GM12878 (cell line): Measurements from ENCODE around the gene COX6B2. TPM values are rescaled to one million over a fixed set of nuclear protein-coding genes. Genes with fewer than 3 reads are reported as not detected.

ENCODE experiments used
- ATAC-seq: fragments of 200-7000 bp; cut with Tn5 transposase; 3 replicates; pipeline ENCODE4 v1.9.1; 2020; ENCODE audit warnings: mild to moderate bottlenecking, moderate library complexity
- BruUV-seq: library from RNA; stranded (reverse); fragments of 400-500 nt; replicated peaks from 2 replicates; lab custom pipeline; 2021; lab: Mats Ljungman, UMichigan
- CTCF ChIA-PET: fragments of 300-600 bp; sonication (Branson Sonifier 250); formaldehyde crosslinking; extraction: SDS; loops from one replicate; lab custom pipeline; 2021; ENCODE audit warnings: inconsistent platforms; lab: Yijun Ruan, JAX
- POLR2A ChIA-PET: fragments of 350-600 bp; formaldehyde crosslinking; extraction: SDS; loops from one replicate; lab custom pipeline; 2021; ENCODE audit warnings: inconsistent platforms; lab: Charles Lee
- RAD21 ChIA-PET: fragments of 300-600 bp; sonication (Branson Sonifier 250); formaldehyde crosslinking; loops from one replicate; lab custom pipeline; 2023; ENCODE audit warnings: antibody characterized with exemption; ENCODE audit not compliant: unreplicated experiment; lab: Charles Lee
- SMC1A ChIA-PET: fragments of 300-600 bp; sonication (Branson Sonifier 250); formaldehyde crosslinking; loops from one replicate; lab custom pipeline; 2023; ENCODE audit not compliant: unreplicated experiment, uncharacterized antibody; lab: Charles Lee
- DNase-seq: peaks from one replicate; pipeline ENCODE4 v3.0.0-alpha.2; 2011; ENCODE audit warnings: low read depth, low spot score
- FAIRE-seq: peaks from 3 replicates; lab custom pipeline; 2011; peaks lifted over from hg19 to GRCh38; lab: Jason Lieb, UNC
- H2AFZ ChIP-seq: 2 replicates; pipeline ENCODE4 v1.6.0; 2011; ENCODE audit warnings: low read depth, low read length, control low read depth; ENCODE audit not compliant: control insufficient read depth
- H3K27ac ChIP-seq: 2 replicates; pipeline ENCODE4 v1.5.1; 2011; ENCODE audit warnings: control low read depth; ENCODE audit not compliant: control insufficient read depth, insufficient read depth
- H3K27me3 ChIP-seq, 2 experiments: replicated peaks in 1 of 2; 2 replicates each; pipeline versions ENCODE4 v1.6.0 to v1.6.1; 2011; ENCODE audit warnings: low read length in 1 of 2; ENCODE audit not compliant: control insufficient read depth in 2 of 2, insufficient read depth in 2 of 2
- H3K36me3 ChIP-seq, 2 experiments: 2 replicates each; pipeline ENCODE4 v1.5.1; 2011; ENCODE audit warnings: low read length in 1 of 2; ENCODE audit not compliant: control insufficient read depth in 2 of 2, insufficient read depth in 2 of 2
- H3K4me1 ChIP-seq: 2 replicates; pipeline ENCODE4 v1.6.1; 2011; ENCODE audit warnings: mild to moderate bottlenecking, low read length, moderate library complexity, mixed read lengths; ENCODE audit not compliant: control insufficient read depth, insufficient read depth
- H3K4me2 ChIP-seq: 2 replicates; pipeline ENCODE4 v1.6.0; 2011; ENCODE audit warnings: control low read depth; ENCODE audit not compliant: control insufficient read depth, insufficient read depth
- H3K4me3 ChIP-seq: fragments of 200-600 bp; sonication (generic); 2 replicates; pipeline ENCODE4 v1.5.1; 2016
- H3K79me2 ChIP-seq: 2 replicates; pipeline ENCODE4 v1.6.0; 2011; ENCODE audit warnings: low read length; ENCODE audit not compliant: control insufficient read depth, insufficient read depth
- H3K9ac ChIP-seq: 2 replicates; pipeline ENCODE4 v1.8.0; 2011; ENCODE audit warnings: low read length, control low read depth, mixed read lengths; ENCODE audit not compliant: control insufficient read depth, insufficient read depth
- H3K9me3 ChIP-seq: replicated peaks from 3 replicates; pipeline ENCODE4 v1.5.1; 2011; ENCODE audit warnings: mild to moderate bottlenecking, low read length; ENCODE audit not compliant: control insufficient read depth, insufficient read depth
- H4K20me1 ChIP-seq: 2 replicates; pipeline ENCODE4 v1.6.0; 2011; ENCODE audit not compliant: control insufficient read depth, insufficient read depth
- CREM ChIP-seq: IDR thresholded peaks from 2 replicates; pipeline ENCODE4 v1.6.1; 2014; ENCODE audit warnings: antibody characterized with exemption, low read depth
- IRF4 ChIP-seq: IDR thresholded peaks from 2 replicates; pipeline ENCODE4 v1.6.1; 2011; ENCODE audit warnings: low read depth, low read length
- KAT2A ChIP-seq: conservative IDR thresholded peaks from 2 replicates; pipeline ENCODE4 v1.6.1; 2011; ENCODE audit warnings: low read depth, low read length; ENCODE audit not compliant: control insufficient read depth
- NR2F1 ChIP-seq: fragments of 450-650 bp; conservative IDR thresholded peaks from 2 replicates; pipeline ENCODE4 v1.6.1; 2017; ENCODE audit warnings: mild to moderate bottlenecking
- NRF1 ChIP-seq: conservative IDR thresholded peaks from 2 replicates; pipeline ENCODE4 v1.6.1; 2011; ENCODE audit warnings: mild to moderate bottlenecking, low read depth, low read length, improper control_type of control experiment
- PAX5 ChIP-seq: IDR thresholded peaks from 2 replicates; pipeline ENCODE4 v1.6.1; 2011; ENCODE audit warnings: low read depth, low read length, borderline replicate concordance
- PKNOX1 ChIP-seq: fragments of 450-650 bp; IDR thresholded peaks from 2 replicates; pipeline ENCODE4 v1.6.1; 2016; ENCODE audit warnings: mild to moderate bottlenecking
- PML ChIP-seq: IDR thresholded peaks from 2 replicates; pipeline ENCODE4 v1.6.1; 2012; ENCODE audit warnings: low read length, inconsistent platforms
- POLR2A ChIP-seq: IDR thresholded peaks from 2 replicates; pipeline ENCODE4 v1.6.1; 2011; ENCODE audit warnings: low read depth, mild to moderate bottlenecking, low read length
- RBBP5 ChIP-seq: fragments of 200-600 bp; sonication (generic); conservative IDR thresholded peaks from 2 replicates; pipeline ENCODE4 v1.6.1; 2016
- SKIL ChIP-seq: fragments of 450-650 bp; IDR thresholded peaks from 2 replicates; pipeline ENCODE4 v1.6.1; 2017; ENCODE audit warnings: mild to moderate bottlenecking, low read depth, inconsistent platforms; ENCODE audit not compliant: poor library complexity, severe bottlenecking
- ZNF207 ChIP-seq: fragments of 450-650 bp; IDR thresholded peaks from 2 replicates; pipeline ENCODE4 v1.6.1; 2014; ENCODE audit warnings: antibody characterized with exemption, mild to moderate bottlenecking, borderline replicate concordance
- WGBS: methylation state at CpG from one replicate; pipeline ENCODE4 v1.1.6; 2016; ENCODE audit warnings: low lambda C conversion rate; ENCODE audit not compliant: insufficient replicate concordance, insufficient coverage; ENCODE audit errors: missing lambda C conversion rate; 5-methylcytosine and 5-hydroxymethylcytosine counted together
- in situ Hi-C: fragments of 300-500 bp; cut with MboI; formaldehyde crosslinking; loops from 9 replicates; pipeline ENCODE4 v1.14.3; 2018; ENCODE audit warnings: mixed read lengths
- intact Hi-C: fragments of 100-400 bp; cut with micrococcal nuclease; formaldehyde crosslinking; loops from one replicate; pipeline ENCODE4 v1.14.2; 2022; ENCODE audit not compliant: unreplicated experiment
- polyA plus RNA-seq, 11 experiments: library from polyadenylated mRNA; depleted of rRNA in 4 of 11; unstranded in 6 of 11; stranded (reverse) in 5 of 11; fragments of >200 nt; fragmentation: Nextera tagmentation in 4 of 11; fragmentation: Illumina TruSeq in 1 of 11; extraction: Ambion mirVana in 4 of 11; extraction: Trizol in 1 of 11; gene quantifications; 1 replicate in 1 of 11; 2 replicates in 10 of 11; pipeline versions ENCODE4 v1.2.1 to v1.2.3, GENCODE V29; 2011 to 2016; ENCODE audit warnings: inconsistent platforms in 2 of 11, missing spikeins in 2 of 11, low read depth in 1 of 11
- total RNA-seq, 4 experiments: library from RNA; depleted of rRNA in 3 of 4; stranded (reverse); fragments of >200 nt in 3 of 4; fragmentation: Illumina TruSeq in 1 of 4; extraction: Trizol in 1 of 4; gene quantifications; 2 replicates each; pipeline versions ENCODE4 v1.2.1 to v1.2.3, GENCODE V29; 2013 to 2021
- TF ChIP-seq, protein P1 (sequence below): fragments of 450-650 bp; IDR thresholded peaks from 2 replicates; pipeline ENCODE4 v1.6.1; 2017; ENCODE audit warnings: mild to moderate bottlenecking, moderate library complexity

COX6B2 gene
- total and polyA plus RNA-seq, 10 of the 15 experiments (the other 5 are each of a cell fraction or from before 2014, with no cell fraction given): 0.05 to 0.08 (median 0.07) TPM; not detected in 6

DNA sequence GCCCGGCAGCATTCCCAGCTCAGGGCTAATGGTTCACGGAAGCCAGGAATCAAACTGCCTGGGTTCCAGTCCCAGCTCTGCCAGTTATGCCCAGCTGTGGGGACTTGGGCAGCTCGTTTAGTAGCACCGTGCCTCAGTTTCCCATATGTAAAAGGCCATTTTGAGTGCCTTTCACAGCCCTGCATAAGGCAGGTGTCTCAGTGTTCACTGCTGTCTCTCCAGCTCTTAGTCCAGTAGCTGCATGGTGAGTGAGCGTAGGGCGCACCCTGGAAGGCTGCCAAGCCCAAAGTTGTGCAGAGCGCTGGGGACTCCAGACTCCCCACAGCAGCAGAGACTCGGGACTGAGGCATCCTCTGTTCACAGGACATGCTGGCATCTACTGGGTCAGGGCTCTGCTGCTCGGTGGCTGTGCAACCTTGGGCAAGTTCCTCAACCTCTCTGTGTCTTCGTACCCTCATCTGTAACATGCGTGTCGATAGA lies 36.7 kb upstream of the COX6B2 start:
- no peak for ATAC-seq

More for the DNA sequence above, 36.7 kb upstream of the COX6B2 start:
- WGBS: 62% methylated on average over 12 of the region's 12 CpGs
- H3K4me1 ChIP-seq: peaks cover 16% of the 10 kb centered on the region
- POLR2A ChIA-PET: interaction anchor here (0.6 kb wide), 1 partner anchor 278 kb away, joined by 4 read pairs; no protein-coding TSS in a partner anchor
- no peak overlapping the region for H2AFZ ChIP-seq
- no peak overlapping the region for H3K4me2 ChIP-seq
- BruUV-seq: no TSS peak
- RAD21 ChIA-PET: interaction anchor here (0.9 to 1.2 kb wide), 2 partner anchors 13 to 98 kb away, joined by 3 to 4 read pairs; no protein-coding TSS in a partner anchor
- H4K20me1 ChIP-seq: peaks cover 14% of the 10 kb centered on the region
- FAIRE-seq (no peak), DNase-seq (no peak)
- SMC1A ChIA-PET: no interaction called here
- CTCF ChIA-PET: interaction anchor here (1.4 kb wide), 1 partner anchor 89 kb away, joined by 4 read pairs; no protein-coding TSS in a partner anchor
- no peaks in the 10 kb centered on the region for H3K27me3 ChIP-seq
- in situ Hi-C loops (no loop called here), intact Hi-C loops (no loop called here)
- no peak overlapping the region for H3K27ac ChIP-seq
- TF ChIP-seq POLR2A (peak; percentile 71), NR2F1 (no peak), PML (peak; percentile 35; the same call in 1 of the 2 replicates), PKNOX1 (no peak), ZNF207 (no peak), RBBP5 (no peak), IRF4 (no peak), SKIL (no peak), CREM (no peak), KAT2A (no peak), NRF1 (no peak), PAX5 (no peak)
- TF ChIP-seq, protein P1, sequence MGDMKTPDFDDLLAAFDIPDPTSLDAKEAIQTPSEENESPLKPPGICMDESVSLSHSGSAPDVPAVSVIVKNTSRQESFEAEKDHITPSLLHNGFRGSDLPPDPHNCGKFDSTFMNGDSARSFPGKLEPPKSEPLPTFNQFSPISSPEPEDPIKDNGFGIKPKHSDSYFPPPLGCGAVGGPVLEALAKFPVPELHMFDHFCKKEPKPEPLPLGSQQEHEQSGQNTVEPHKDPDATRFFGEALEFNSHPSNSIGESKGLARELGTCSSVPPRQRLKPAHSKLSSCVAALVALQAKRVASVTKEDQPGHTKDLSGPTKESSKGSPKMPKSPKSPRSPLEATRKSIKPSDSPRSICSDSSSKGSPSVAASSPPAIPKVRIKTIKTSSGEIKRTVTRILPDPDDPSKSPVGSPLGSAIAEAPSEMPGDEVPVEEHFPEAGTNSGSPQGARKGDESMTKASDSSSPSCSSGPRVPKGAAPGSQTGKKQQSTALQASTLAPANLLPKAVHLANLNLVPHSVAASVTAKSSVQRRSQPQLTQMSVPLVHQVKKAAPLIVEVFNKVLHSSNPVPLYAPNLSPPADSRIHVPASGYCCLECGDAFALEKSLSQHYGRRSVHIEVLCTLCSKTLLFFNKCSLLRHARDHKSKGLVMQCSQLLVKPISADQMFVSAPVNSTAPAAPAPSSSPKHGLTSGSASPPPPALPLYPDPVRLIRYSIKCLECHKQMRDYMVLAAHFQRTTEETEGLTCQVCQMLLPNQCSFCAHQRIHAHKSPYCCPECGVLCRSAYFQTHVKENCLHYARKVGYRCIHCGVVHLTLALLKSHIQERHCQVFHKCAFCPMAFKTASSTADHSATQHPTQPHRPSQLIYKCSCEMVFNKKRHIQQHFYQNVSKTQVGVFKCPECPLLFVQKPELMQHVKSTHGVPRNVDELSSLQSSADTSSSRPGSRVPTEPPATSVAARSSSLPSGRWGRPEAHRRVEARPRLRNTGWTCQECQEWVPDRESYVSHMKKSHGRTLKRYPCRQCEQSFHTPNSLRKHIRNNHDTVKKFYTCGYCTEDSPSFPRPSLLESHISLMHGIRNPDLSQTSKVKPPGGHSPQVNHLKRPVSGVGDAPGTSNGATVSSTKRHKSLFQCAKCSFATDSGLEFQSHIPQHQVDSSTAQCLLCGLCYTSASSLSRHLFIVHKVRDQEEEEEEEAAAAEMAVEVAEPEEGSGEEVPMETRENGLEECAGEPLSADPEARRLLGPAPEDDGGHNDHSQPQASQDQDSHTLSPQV: no peak
- peaks cover 28% of the 10 kb centered on the region for H3K79me2 ChIP-seq
- H3K9ac ChIP-seq: no peak overlapping the region
- no peak overlapping the region for H3K4me3 ChIP-seq
- H3K9me3 ChIP-seq: no peaks in the 10 kb centered on the region
- H3K36me3 ChIP-seq: peaks cover 19 to 23% of the 10 kb centered on the region in 2 experiments; a peak in 3 of 4 replicates
